ENCODE measurements around the gene FAAP20. TPM values are rescaled to one million over a fixed set of nuclear protein-coding genes. Genes with fewer than 3 reads are reported as not detected.
A peak's percentile ranks its signal among the peaks of the same experiment; 100 is the strongest.

Gene FAAP20
- total and polyA plus RNA-seq, 10 of the 15 experiments (the other 5 are each of a cell fraction or from before 2014, with no cell fraction given) = 0.79 to 91.8 (median 20.9) TPM

GRCh38 chr1:2231532-2232254 lies 37.1 kb upstream of the FAAP20 start:
- intact Hi-C loops (cut with micrococcal nuclease; ENCODE audit: unreplicated experiment) = loop anchor here (10.0 kb wide), 1 partner anchor 63 kb away; no protein-coding TSS in a partner anchor
- no peaks in the 10 kb centered on the region for H3K9me3 ChIP-seq (replicated peaks; ENCODE audit: control insufficient read depth, insufficient read depth, low read length)
- in situ Hi-C loops (cut with MboI) = no loop called here
- BruUV-seq (replicated peaks) = no TSS peak
- H3K27me3 ChIP-seq (replicated peaks in 1 of 2; ENCODE audit: control insufficient read depth in 2 of 2, insufficient read depth in 2 of 2, low read length in 1 of 2) = no peaks in the 10 kb centered on the region
- ATAC-seq (no peak), DNase-seq (ENCODE audit: low read depth, low spot score) (no peak), FAIRE-seq (no peak)
- peaks cover 69% of the 10 kb centered on the region for H3K79me2 ChIP-seq (ENCODE audit: control insufficient read depth, insufficient read depth, low read length)
- TF ChIP-seq TCF7 (IDR thresholded peaks at IDR 0.05; ENCODE audit: borderline replicate concordance) = no peak
- no peak for TF ChIP-seq RBBP5 (conservative IDR thresholded peaks at IDR 0.05)
- peak; percentile 86 for TF ChIP-seq MLLT1 (IDR thresholded peaks at IDR 0.05)
- 0 out of 2 replicates have a peak, but pooled peaks have one; percentile 9 for TF ChIP-seq PKNOX1 (IDR thresholded peaks at IDR 0.05)
- peak overlapping the region; percentile 82 for H3K4me3 ChIP-seq
- ChIA-PET SMC1A (ENCODE audit: uncharacterized antibody, unreplicated experiment) (no interaction called here), CTCF (interaction anchor here (1.4 kb wide), 1 partner anchor 57 kb away, joined by 3 read pairs; no protein-coding TSS in a partner anchor), RAD21 (ENCODE audit: unreplicated experiment) (interaction anchor here (1.2 to 1.5 kb wide), 2 partner anchors 69 to 84 kb away, joined by 3 to 5 read pairs; no protein-coding TSS in a partner anchor), POLR2A (interaction anchor here (0.5 kb wide), 1 partner anchor 40 kb away, joined by 6 read pairs; no protein-coding TSS in a partner anchor)
- WGBS (ENCODE audit: insufficient coverage, insufficient replicate concordance, low lambda C conversion rate, missing lambda C conversion rate) = 72% methylated on average over 26 of the region's 26 CpGs
- 0 out of 2 replicates have a peak overlapping the region, but pooled peaks have one; percentile 9 for H3K9ac ChIP-seq (ENCODE audit: control insufficient read depth, insufficient read depth, low read length)
- no peak overlapping the region for H3K27ac ChIP-seq (ENCODE audit: control insufficient read depth, insufficient read depth)
- H3K36me3 ChIP-seq (ENCODE audit: control insufficient read depth in 2 of 2, insufficient read depth in 2 of 2, low read length in 1 of 2) = no peaks in the 10 kb centered on the region; a peak in 1 of 4 replicates
- H4K20me1 ChIP-seq (ENCODE audit: control insufficient read depth, insufficient read depth) = 0 out of 2 replicates have a peak, but pooled peaks cover 8% of the 10 kb centered on the region
- no peak overlapping the region for H2AFZ ChIP-seq (ENCODE audit: control insufficient read depth, low read depth, low read length)
- H3K4me2 ChIP-seq (ENCODE audit: control insufficient read depth, insufficient read depth) = peak overlapping the region; percentile 97
- H3K4me1 ChIP-seq (ENCODE audit: control insufficient read depth, insufficient read depth, low read length) = peaks cover 34% of the 10 kb centered on the region

All from GM12878 (cell line).